Lung microvascular endothelial cell (primary cell): ENCODE measurements around the gene MAP7. TPM values are rescaled to one million over a fixed set of nuclear protein-coding genes. Genes with fewer than 3 reads are reported as not detected.

ENCODE experiments used
- DNase-seq, 2 donors: peaks; one replicate each; pipeline versions ENCODE4 v3.0.0 to v3.0.0-alpha.2; 2010; ENCODE audit warnings: low read depth in 2 of 2
- total RNA-seq: library from RNA; depleted of rRNA; stranded (reverse); fragments of >200 nt; gene quantifications from 2 replicates; pipeline ENCODE4 v1.2.1, GENCODE V29; 2014

Gene MAP7
- total RNA-seq, 1 donor from 2014 or later = 0.40 TPM

DNA sequence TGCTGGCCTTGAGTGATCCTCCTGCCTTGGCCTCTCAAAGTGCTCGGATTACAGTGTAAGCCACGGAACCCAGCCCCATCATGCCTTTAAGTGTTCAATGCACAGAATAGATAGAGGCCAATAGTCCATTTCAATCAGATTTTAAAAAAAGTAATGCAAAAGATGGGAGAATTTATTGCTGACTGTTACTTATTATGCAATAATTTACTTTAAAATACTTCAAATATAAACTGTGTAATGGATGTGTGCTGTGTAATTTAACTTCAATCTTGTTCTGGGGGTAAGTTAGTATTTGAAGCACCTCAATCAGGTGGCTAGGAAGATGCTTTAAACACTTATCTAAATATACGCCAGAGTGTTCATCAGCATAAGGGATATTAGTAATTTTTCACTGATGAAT lies 208.9 kb downstream of the MAP7 start:
- DNase-seq = no peak

- DNase-seq = no peak
Observed at GRCh38 chr6:136338486-136338885, 211.7 kb downstream of the MAP7 start.

- DNase-seq = no peak
Observed at GRCh38 chr6:136337606-136338005, 212.6 kb downstream of the MAP7 start.

DNA sequence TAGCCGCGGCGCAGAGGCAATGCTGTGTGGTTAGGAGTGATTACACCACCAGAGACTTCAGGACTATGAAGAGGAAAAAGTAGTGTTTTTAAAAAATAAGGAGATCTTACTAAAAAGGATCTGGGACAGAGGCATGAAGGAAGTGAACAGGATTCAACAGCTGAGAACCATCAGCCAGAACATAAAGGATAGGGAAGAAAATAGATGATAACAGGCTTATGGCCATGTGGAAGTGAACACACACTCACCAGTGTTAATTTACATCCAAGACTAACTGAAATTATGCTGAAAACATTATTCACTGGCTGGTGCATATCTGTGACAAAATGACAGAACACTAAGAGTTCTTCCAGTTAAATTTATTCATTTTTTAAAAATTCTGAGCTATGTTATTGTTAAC lies 213.1 kb downstream of the MAP7 start:
- no peak for DNase-seq

DNA sequence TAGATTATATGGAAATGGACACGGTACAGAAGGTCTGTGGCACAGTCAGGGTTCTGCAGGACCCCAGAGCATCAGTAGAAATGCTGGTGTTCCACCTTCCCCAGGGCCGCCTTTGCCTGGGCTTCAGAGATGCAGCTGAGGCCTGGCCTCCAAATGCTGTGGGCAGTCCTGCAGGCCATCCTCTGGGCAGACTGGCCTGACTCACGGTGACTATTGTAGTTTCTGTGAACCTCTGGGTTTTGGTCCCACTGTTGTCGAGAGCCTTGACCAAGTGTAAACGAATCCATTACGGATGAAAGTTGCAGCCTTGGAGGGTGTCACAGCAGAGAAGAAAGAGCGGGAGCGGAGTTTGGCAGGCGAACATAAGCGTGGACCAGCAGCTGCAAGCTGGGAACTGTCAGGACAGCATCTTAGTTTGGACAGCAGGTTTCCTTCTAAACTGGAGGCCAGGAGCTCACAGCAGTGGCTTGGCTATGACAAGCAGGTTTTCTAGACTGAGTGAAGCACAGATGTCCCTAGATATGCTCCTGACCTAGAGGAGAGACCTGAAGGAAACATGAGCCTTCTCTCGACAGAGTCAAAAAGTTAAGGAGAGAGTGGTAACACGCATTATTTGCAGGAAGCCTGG lies 214.4 kb downstream of the MAP7 start:
- DNase-seq = no peak

- no peak for DNase-seq
Observed at GRCh38 chr6:136334853-136335252, 215.4 kb downstream of the MAP7 start.

GRCh38 chr6:136334465-136334846 lies 215.8 kb downstream of the MAP7 start:
- no peak for DNase-seq

GRCh38 chr6:136333824-136334464 lies 216.3 kb downstream of the MAP7 start:
- DNase-seq = no peak

DNA sequence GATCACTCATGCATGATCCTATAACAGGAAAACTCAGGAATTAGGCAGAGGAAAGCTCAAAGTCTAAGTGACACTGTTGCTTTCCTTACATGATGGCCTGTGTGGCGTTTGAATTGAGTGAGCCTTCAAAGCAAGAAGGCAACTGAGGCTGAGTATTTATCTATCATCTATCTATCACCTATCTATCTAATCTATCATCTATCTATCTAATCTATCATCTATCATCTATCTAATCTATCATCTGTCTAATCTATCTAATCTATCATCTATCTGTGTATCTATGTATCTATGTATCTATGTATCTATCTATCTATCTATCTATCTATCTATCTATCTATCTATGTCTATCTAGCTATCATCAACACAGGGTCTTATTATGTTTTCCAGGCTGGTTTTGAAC lies 218.8 kb downstream of the MAP7 start:
- DNase-seq = no peak

DNA sequence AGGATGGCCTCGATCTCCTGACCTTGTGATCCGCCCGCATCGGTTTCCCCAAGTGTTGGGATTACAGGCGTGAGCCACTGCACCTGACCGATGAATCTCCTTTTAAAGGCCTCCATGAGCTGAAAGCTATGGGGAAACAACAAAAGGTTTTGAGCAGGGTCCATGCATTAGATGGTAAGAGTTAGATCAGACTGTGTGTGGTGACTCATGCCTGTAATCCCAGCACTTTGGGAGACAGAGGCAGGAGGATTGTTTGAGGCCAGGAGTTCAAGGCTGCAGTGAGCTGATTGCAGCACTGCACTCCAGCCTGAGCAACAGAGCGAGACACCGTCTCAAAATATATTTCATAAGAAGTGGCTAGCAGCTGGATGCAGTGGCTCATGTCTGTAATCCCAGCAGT lies 219.6 kb downstream of the MAP7 start:
- no peak for DNase-seq

DNA sequence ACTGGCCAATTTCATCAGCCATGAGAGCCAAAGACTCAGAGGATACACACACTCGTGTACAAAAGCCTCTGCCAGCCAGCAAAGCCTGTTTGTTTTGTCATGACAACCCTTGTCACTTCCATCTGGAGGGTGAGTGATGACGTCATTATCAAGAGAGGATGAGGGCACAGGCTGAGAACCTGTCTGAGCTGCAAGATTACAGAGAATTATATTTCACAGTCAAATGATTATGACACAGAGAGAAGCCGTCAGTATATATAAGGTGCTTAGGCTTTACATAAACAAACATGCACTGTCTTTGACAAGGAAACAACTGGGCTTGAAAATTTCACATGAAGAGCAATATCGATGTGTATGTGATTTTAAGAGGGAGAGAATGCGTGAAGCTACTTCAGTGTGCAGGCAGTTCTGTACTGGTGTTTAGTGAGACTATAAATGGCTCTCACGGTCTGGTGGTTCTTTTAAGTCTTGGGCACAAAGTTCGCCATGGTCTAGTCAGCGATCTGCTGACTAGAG lies 224.1 kb downstream of the MAP7 start:
- peak; percentile 26 to 46 for DNase-seq

- no peak for DNase-seq
Observed at GRCh38 chr6:136324686-136325380, 225.4 kb downstream of the MAP7 start.

- DNase-seq = no peak
Observed at GRCh38 chr6:136323431-136324112, 226.7 kb downstream of the MAP7 start.

- DNase-seq = no peak
Observed at GRCh38 chr6:136319732-136320131, 230.5 kb downstream of the MAP7 start.

DNA sequence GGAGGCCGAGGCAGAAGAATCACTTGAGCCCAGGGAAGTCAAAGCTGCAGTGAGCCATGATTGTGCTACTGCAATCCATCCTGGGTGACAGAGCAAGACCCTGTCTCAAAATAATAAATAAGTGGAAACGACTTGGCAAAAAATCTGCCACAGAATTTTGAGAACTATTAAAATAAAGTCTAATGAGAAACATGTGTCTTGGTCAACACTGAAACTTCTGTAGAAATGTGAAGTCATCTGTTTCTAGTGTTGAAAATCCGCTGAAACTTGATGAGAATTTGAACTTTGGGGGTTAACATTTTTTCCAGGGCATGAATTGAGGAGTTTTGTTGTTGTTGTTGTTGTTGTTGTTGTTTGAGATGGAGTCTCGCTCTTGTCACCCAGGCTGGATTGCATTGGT lies 231.5 kb downstream of the MAP7 start:
- no peak for DNase-seq

DNA sequence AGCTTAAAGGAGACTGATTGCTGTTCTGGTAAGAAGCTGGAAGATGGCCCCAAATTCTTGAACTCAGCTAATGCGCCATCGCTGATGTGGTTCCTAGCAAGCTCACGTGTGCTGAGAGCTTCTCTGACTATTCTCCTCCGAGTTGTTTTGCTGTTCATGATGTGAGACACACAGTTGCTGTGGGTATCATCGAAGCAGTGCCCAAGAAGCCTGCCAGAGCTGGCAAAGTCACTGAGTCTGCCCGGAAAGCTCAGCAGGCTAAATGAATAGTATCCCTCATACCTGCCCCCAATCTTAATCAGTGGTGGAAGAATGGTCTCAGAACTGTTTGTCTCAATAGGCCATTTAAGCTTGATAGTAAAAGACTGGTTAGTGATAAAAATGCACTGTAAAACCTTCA lies 232.3 kb downstream of the MAP7 start:
- no peak for DNase-seq

DNA sequence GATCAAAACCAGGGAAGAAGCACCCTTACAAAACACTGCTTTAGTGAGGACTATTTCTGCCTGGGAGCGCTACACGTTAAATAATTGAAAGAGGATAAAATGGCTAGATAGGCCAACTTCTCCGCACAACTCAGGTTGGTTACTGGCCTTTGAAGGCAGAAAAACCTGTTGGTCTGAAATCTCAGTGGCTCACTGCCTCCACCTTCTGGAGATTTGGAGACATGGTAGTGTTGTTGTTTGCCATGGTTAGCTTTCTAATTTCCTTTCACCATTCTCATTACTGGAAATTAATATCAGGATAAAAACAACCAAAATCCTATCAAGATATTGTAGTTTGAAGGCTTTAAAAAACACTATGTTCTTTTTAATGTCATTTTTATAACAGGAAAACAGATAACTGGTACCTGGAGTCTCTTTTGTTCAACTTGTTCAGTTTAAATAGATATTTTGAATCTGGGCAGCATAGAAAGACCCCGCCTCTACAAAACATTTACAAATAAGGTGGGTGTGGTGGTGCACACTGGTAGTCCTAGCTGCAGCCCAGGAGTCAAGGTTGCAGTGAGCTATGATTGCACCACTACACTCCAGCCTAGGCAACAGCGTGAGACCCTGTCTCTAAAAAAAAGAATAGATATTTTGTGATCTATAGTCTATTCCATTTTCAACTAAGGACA lies 233.1 kb downstream of the MAP7 start:
- DNase-seq = peak; percentile 66 to 82

GRCh38 chr6:136315594-136315993 lies 234.6 kb downstream of the MAP7 start:
- DNase-seq = no peak

- no peak for DNase-seq
Observed at GRCh38 chr6:136312975-136313374, 237.2 kb downstream of the MAP7 start.

- no peak for DNase-seq
Observed at GRCh38 chr6:136309729-136310311, 240.4 kb downstream of the MAP7 start.

DNA sequence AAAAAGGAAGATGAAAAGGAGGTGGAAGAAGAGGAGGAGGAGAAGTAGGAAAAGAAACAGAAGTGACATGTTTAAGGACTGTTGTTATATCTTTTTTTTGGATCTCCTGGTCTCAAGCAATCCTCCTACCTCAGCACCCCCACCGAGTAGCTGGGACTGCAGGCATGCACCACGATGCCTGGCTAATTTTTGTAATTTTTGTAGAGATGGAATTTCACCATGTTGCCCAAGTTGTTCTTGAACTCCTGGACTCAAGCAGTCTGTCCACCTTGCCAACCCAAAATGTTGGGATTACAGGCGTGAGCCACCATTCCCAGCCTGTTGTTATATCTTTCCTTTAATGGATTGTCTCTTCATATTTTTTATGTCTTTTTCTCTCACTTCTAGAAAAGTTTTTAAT lies 241.1 kb downstream of the MAP7 start:
- DNase-seq = no peak
